Measurements from ENCODE around the gene ATRNL1.
"Not testable (repeated sequence)": the region's sequence is repeated elsewhere in the genome, so short reads cannot be mapped to it uniquely, and the experiment has no call there.

Gene ATRNL1

GRCh38 chr10:115432188-115432819 is 339.1 kb downstream of the ATRNL1 start:
- no peak for DNase-seq (ENCODE audit: low read depth)

GRCh38 chr10:115436999-115437398 is 343.8 kb downstream of the ATRNL1 start:
- no peak for DNase-seq (ENCODE audit: low read depth)

GRCh38 chr10:115441907-115442545 is 348.9 kb downstream of the ATRNL1 start:
- DNase-seq (ENCODE audit: low read depth) = no peak

GRCh38 chr10:115456812-115457211 is 363.6 kb downstream of the ATRNL1 start:
- DNase-seq (ENCODE audit: low read depth) = no peak

GRCh38 chr10:115483294-115483693 is 390.1 kb downstream of the ATRNL1 start:
- no peak for DNase-seq (ENCODE audit: low read depth)

- no peak for DNase-seq (ENCODE audit: low read depth)
Observed at GRCh38 chr10:115491526-115492140, 398.5 kb downstream of the ATRNL1 start.

- DNase-seq (ENCODE audit: low read depth) = no peak
Observed at GRCh38 chr10:115503546-115503945, 410.4 kb downstream of the ATRNL1 start.

GRCh38 chr10:115514895-115515294 is 421.7 kb downstream of the ATRNL1 start:
- no peak for DNase-seq (ENCODE audit: low read depth)

GRCh38 chr10:115525141-115525540 is 432.0 kb downstream of the ATRNL1 start:
- DNase-seq (ENCODE audit: low read depth) = no peak

- not testable (repeated sequence) for DNase-seq (ENCODE audit: low read depth)
Observed at GRCh38 chr10:115527682-115528081, 434.5 kb downstream of the ATRNL1 start.

- DNase-seq (ENCODE audit: low read depth) = not testable (repeated sequence)
Observed at GRCh38 chr10:115536401-115536800, 443.2 kb downstream of the ATRNL1 start.

- DNase-seq (ENCODE audit: low read depth) = no peak
Observed at GRCh38 chr10:115539142-115539762, 446.1 kb downstream of the ATRNL1 start.

- DNase-seq (ENCODE audit: low read depth) = no peak
Observed at GRCh38 chr10:115555887-115556402, 462.8 kb downstream of the ATRNL1 start.

- DNase-seq (ENCODE audit: low read depth) = no peak
Observed at GRCh38 chr10:115558252-115558651, 465.1 kb downstream of the ATRNL1 start.

- no peak for DNase-seq (ENCODE audit: low read depth)
Observed at GRCh38 chr10:115566867-115567266, 473.7 kb downstream of the ATRNL1 start.

- DNase-seq (ENCODE audit: low read depth) = no peak
Observed at GRCh38 chr10:115572740-115573455, 479.7 kb downstream of the ATRNL1 start.

- DNase-seq (ENCODE audit: low read depth) = no peak
Observed at GRCh38 chr10:115580239-115580638, 487.1 kb downstream of the ATRNL1 start.

GRCh38 chr10:115593060-115593459 is 499.9 kb downstream of the ATRNL1 start:
- DNase-seq (ENCODE audit: low read depth) = no peak

GRCh38 chr10:115604627-115605026 is 511.5 kb downstream of the ATRNL1 start:
- DNase-seq (ENCODE audit: low read depth) = no peak

- DNase-seq (ENCODE audit: low read depth) = no peak
Observed at GRCh38 chr10:115606086-115606485, 512.9 kb downstream of the ATRNL1 start.

GRCh38 chr10:115606741-115607140 is 513.6 kb downstream of the ATRNL1 start:
- DNase-seq (ENCODE audit: low read depth) = no peak

GRCh38 chr10:115624448-115624847 is 531.3 kb downstream of the ATRNL1 start:
- no peak for DNase-seq (ENCODE audit: low read depth)

All from stimulated activated CD8-positive, alpha-beta memory T cell treated with anti-CD3 and anti-CD28 coated beads, Interleukin-15, amount 100 ng/mL, for 24 hours (primary cell).